Inflammatory macrophage treated with lipopolysaccharide for 1 hour (primary cell): ENCODE measurements around the gene LRWD1.
"Not testable (repeated sequence)": the region's sequence is repeated elsewhere in the genome, so short reads cannot be mapped to it uniquely, and the experiment has no call there.

Source experiments
- DNase-seq, 2 donors: peaks; one replicate each; pipeline ENCODE4 v3.0.0-alpha.2; 2020 to 2022

Gene LRWD1

GRCh38 chr7:102498321-102498720 lies 33.5 kb downstream of the LRWD1 start:
- DNase-seq, result not testable (repeated sequence)

GRCh38 chr7:102503141-102503540 lies 38.4 kb downstream of the LRWD1 start:
- DNase-seq, result not testable (repeated sequence)

DNA sequence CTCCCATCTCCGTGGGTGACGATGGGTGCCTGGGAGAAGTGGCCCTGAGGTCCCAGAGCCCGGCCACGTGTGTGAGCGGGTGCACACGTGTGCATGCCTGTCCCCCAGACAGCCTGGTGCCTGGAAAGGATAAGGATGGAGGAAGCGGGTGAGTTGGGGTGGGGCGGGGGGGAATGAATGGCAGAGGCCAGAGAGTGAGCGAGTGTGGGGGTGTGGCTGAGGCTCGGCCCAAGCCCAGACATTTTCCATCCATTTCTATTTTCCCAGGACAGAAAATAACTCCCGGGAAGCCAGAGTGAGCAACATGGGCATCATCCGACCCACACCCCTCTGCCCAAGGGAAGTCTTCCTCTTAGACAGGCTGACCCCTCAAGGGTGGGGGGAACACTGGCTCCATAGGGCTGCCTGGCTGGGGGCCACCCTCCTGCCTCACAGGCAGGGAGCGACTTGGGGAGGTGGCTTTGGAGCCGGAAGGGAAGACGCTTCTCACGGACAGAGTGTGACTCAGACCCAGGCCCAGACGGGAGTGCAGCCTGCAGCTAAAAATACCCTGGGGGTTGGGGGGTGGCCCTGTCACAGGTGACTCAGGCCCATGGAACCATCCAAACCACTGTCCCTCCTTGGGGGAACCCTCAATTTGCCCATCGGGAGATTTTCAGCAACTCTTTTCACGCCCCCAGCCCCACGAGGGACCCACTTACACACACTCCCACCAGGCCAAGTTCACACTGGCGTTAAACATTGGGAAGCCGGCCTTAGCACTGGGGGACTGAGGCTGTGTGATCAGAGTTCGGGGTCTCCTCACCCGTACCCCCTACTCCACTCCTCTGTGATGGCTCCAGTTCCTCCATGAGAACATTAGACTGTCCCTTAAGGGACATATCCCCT lies 40.8 kb downstream of the LRWD1 start:
- not testable (repeated sequence) for DNase-seq

DNA sequence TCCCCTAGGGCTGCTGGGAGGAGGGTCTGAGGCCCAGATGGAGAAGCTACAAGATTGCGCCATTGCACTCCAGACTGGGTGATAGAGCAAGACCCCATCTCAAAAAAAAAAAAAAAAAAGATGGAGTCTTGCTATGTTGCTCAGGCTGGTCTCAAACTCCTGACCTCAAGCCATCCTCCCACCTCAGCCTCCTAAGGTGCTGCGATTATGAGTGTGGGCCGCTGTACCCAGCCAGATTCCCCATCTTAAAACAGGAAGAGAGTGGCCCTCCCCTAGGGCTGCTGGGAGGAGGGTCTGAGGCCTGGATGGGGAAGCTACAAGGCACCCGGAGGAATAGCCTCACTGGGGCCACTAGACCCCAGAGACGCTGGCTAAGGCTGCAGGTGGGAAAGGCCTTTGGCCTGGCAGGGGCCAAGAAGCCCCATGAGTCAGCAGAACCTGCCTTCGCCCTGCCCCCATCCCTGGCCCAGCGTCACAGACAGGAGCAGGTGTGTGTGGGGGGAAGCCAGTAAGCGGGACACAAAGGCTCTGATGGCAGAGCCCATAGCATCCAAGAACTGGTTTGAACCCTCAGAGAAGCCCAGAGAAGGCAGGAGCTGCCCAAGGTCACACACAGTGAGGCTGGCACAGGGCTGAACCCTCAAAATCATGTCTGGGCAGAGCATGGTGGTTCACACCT lies 42.8 kb downstream of the LRWD1 start:
- DNase-seq, result not testable (repeated sequence)

DNA sequence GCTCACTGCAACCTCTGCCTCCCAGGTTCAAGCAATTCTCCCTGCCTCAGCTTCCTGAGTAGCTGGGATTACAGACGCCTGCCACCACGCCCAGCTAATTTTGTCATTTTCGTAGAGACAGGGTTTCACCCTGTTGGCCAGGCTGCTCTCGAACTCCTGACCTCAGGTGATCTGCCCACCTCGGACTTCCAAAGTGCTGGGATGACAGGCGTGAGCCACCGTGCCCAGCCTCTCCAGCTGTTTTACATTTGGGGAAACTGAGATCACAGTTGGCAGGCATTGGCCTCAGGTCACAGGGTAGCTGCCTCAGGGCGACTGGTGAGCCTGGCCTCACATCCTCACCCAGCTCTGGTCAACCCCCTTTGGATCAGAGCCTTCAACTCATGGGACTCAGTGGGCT lies 45.8 kb downstream of the LRWD1 start:
- DNase-seq, result not testable (repeated sequence)

GRCh38 chr7:102511860-102512522 lies 47.2 kb downstream of the LRWD1 start:
- not testable (repeated sequence) for DNase-seq

DNA sequence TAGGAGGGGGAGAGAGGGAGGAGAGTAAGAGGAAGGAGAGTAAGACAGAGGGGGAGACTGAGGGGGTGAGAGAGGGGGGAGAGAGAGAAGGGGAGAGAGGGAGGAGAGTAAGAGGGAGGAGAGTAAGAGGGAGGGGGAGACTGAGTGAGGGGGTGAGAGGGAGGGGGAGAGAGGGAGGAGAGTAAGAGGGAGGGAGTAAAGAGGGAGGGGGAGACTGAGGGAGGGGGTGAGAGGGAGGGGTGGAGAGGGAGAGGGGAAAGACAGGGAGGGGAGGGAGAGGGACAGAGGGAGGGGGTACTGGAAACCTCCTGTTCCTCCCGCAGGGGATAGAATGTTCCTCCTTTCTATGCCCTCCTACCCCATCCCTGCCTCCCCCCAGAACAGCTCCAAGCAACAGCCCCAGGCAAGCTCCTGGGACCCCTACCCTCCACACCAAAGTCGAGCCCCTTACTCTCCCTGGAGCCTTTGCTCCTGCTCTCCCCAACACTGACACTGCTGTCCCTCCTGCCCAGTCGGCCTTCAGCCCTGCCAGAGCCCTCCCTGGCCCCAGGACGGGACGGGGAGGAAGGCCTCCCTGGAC lies 47.9 kb downstream of the LRWD1 start:
- DNase-seq, result peak; percentile 6 to 23

DNA sequence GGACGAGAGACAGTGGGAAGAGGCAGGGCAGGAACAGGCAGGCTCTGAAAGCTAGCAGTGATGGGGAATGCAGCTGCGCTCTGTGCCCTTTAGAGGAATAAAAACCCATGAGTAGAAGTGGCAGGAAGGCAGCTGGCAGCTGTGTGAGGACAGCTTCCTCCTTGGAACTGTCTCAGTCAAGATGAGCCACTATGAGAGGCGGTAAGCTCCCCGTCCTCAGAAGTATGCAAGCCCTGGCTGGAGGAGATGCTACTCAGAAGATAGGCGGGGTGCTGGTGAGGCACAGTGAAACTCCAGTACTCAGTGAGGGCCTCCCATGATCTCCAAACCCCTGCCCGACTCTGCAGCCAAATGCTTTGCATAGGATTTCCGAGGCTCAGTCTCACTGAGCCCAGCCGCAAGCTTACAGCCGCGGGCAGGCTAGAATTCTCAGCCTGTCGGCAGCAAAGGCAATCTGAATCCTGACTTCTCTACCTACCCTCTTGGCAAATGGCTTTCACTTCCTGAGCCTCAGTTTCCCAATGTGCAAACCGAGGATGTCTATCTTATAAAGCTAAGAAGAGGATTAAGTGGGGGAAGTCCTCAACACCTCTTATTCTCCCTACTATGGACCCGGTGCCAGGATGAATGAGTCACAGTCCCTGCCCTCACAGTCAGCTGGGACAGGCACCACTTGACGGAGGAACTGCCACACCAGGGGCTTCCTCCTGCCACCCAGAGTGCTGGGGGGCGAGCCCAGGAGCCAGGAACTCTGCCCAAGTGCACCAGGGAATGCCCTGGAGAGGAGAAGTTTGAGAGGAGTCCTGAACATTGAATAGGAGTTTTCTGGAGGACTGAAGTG lies 50.3 kb downstream of the LRWD1 start:
- DNase-seq, result not testable (repeated sequence)

DNA sequence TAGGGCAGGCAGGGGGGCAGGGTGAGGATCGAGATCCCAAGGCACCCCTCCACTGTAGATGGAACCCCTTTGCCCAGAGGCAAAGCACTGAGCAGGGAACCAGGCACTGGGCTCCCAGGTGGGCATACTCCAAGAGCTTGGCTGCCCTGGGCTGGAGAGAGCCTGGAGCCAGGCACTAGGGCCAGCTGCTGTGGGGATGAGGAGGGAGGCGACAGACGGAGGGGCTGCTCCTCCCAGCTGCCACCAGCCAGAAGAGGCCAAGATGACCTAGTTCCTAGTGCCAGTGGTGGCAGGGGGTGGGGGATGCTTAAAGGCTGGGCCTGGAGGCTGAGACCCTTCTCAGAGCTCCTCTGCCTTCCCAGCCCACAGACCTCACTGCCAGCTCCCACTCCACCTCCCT lies 51.1 kb downstream of the LRWD1 start:
- DNase-seq, result not testable (repeated sequence)

DNA sequence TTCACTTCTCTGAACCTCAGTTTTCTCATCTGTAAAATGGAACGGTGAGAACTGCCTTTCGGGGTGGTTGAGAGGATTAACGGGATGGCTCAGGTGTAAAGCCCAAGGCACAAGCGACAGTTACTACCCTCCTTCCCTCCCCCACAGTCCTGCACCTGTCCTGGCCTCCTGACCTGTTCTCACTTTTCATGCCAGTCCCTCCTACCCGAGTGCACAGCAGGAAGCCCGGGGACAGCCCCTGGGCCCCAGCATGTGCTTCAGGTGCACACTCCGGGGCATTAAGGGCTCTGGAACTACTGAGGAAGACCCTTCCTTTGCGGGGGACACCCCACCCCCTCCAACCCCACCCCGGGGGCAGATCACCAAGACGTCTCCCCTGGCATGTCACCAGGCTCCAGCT lies 52.2 kb downstream of the LRWD1 start:
- DNase-seq, result not testable (repeated sequence)

- not testable (repeated sequence) for DNase-seq
Observed at GRCh38 chr7:102517550-102518147, 52.9 kb downstream of the LRWD1 start, which contains the start of gene RASA4B. Gene RASA4B (minus strand): TSS chr7:102517777. CDS start chr7:102517710, 67 bp downstream.

- DNase-seq, result not testable (repeated sequence)
Observed at GRCh38 chr7:102520797-102521196, 56.0 kb downstream of the LRWD1 start.
